ENCODE results near the gene PPHLN1. TPM values are rescaled to one million over a fixed set of nuclear protein-coding genes. Genes with fewer than 3 reads are reported as not detected.

Gene PPHLN1, protein sequence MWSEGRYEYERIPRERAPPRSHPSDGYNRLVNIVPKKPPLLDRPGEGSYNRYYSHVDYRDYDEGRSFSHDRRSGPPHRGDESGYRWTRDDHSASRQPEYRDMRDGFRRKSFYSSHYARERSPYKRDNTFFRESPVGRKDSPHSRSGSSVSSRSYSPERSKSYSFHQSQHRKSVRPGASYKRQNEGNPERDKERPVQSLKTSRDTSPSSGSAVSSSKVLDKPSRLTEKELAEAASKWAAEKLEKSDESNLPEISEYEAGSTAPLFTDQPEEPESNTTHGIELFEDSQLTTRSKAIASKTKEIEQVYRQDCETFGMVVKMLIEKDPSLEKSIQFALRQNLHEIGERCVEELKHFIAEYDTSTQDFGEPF
- 106 and 109 TPM in 2 replicates for total RNA-seq

DNA sequence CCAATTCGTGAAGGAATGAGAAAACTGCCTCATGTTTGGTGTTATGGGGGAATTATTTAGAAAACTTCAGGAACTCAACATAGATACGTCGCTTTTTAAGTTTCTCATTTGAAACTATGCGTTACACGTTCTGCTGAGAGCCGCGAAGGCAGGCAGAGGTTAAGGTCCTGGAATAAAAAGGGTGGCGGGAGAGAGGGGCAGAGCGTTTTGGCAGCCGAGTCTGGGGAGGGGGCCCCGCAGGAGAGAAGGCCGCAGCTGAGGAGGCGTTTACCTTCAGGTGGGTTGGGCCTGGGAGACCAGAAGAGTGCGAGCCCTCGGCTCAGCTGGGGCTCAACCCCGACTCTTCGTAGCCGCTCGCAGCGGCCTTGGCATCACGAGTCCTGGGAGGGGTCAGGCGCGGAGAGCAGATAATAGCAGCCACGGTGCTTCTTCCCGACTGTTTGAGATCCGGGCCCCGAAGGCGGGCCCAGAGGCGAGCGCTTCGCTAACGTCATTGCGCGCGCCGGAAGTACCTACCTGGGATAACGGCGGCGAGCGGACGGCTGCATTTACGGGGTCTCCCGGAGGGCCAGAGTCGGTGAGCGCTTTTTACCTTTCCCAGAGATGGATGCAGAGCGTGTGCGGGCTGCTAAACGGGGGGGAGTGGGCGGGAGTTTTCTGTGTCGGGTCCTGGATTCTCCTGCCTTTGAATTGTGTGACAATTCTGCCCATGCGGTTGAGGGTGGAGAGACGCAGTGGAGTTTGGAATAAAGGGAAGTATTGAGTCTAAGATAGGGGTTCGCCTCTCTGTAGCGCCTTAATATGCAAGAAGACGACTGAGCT is at the start of gene PPHLN1, which contains the start of gene ZCRB1:
PPHLN1 (plus strand) TSS at position 515 of the 822 bp plus-strand sequence. CDS start 9,736 bp downstream, outside the sequence.
ZCRB1 (minus strand) TSS at position 442 of the 822 bp plus-strand sequence. CDS start 1,992 bp downstream, outside the sequence.
- peak; percentile 40 for DNase-seq (ENCODE audit: low read depth)

DNA sequence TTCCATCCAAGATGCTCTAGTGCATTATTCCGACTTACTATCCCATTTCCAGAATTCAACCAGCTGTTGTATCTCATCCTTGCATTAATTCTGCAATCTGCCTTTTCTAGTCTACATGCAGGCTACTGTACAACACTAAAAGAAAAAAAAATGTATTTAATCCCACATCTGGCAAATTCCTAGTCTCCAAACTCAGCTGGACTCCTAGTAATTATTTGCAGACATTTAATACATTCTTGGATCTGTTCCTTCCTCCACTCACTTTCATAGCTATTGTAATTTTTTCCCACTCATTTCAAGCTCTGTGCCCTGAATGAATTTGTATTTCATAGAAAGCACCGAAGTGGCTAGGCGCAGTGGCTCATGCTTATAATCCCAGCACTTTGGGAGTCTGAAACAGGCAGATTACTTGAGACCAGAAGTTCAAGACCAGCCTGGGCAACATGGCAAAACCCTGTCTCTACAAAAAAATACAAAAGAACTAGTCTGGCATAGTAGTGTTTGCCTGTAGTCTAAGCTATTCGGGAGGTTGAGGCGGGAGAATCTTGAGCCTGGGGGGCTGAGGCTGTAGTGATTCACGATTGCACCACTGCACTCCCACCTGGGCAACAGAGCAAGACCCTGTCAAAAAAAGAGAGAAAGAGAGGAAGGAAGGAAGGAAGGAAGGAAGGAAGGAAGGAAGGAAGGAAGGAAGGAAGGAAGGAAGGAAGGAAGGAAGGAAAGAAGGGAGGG is 48.4 kb upstream of the PPHLN1 start:
- no peak for DNase-seq (ENCODE audit: low read depth)

DNA sequence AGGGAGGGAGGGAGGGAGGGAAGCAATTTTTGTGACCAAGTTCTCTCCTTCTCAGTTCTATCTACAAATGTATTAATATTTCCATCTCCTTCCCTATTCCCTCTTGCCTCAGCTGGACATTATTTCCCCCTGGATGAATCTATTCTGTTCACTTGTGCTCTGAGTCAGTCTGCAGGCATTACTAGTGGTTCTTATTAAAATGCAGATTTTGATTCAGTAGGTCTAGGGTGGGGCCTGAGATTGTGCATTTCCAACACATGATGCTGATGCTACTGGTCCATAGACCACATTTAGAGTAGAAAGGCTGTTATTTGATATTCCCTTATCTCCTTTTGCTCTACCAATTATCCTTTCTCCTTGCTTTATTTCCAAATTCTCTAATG is 47.8 kb upstream of the PPHLN1 start:
- no peak for DNase-seq (ENCODE audit: low read depth)

DNA sequence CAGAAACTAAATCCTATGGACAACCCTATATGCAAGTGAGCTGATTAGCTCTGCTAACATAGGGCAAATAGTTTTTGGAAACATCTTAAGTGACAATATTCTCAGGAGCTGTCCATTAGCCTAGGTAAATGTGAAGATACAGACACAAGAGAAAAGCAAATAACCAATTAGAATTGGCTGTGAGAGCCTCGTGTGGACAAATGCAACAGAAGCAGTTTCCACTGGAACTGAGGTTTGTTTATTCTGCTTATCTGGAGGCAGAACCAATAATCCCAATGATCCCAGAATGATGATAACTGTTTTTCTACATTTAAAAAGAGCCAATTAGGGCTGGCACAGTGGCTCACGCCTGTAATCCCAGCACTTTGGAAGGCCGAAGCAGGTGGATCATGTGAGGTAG is 44.7 kb upstream of the PPHLN1 start:
- no peak for DNase-seq (ENCODE audit: low read depth)

DNA sequence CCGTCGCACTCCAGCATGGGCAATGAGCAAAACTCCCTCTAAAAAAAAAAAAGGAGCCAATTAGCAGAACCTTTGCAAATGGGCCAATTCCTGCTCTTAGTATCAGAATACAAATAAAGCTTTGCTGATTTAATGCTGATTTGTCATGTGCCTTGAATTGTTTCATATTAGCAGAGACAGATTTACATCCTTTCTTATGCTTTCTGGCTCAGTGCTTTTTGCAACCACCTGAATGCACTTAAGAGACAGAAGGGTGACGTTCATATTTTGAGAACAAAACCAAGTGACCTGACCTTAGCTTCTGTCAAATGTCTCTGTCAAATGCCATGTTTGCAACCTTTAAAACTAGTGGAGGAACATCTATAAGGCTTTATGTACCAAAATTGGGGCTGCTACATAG is 44.1 kb upstream of the PPHLN1 start:
- no peak for DNase-seq (ENCODE audit: low read depth)

DNA sequence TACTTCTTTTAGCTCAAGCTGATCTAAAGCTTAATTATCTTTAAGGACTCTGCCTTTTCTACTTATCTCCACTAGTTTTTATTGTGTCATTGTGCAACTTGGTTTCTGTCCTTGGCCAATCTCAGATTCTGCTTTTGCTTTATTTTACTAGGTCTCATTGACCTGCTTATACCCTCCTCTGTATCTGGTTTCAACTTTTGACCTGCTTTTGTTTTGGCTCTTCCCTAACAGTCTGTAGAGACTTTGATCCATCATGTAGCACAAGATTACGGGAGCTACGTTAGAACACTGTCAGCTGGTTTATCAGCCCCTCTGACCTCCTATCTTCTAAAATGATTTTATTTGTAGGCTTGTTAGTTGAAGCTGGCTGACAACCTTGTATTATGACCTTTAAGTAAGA is 43.7 kb upstream of the PPHLN1 start:
- no peak for DNase-seq (ENCODE audit: low read depth)

DNA sequence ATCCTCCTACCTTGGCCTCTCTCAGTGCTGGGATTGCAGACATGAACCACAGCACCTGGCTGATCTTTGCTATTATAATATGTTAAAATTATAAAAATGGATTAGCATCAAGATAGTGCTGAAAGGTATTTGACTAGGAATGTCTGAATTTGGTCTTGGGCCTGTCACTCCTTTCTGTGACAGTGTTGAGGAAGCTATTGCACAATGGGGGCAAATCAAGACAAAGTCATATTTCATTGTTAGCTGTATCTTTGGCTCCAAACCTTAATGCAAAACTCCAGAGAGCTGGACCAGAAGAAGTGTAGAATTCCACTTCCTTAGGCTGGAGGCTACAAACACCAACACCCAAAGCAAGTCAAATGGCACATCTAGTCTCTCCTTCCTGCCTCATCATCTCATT is 42.2 kb upstream of the PPHLN1 start:
- no peak for DNase-seq (ENCODE audit: low read depth)

DNA sequence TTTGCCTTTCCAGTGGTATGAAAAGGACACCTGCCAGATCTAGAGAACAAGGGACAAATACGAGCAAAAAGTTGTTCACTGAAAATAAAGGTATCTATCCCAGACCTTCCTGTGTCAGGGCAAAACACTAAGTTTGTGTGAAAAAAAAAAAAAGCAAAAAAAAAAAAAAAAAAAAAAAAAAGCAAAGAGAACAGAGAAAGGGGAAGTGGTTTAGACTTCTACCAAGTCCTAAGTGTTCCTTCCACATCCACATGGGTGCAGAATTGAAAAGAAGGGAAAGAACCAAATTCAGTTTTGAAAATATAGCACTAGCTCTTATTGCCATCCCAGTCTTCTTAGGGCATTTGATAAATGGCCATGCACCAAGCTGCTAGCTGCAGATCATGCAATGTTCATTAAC is 41.8 kb upstream of the PPHLN1 start:
- DNase-seq (ENCODE audit: low read depth): no peak

DNA sequence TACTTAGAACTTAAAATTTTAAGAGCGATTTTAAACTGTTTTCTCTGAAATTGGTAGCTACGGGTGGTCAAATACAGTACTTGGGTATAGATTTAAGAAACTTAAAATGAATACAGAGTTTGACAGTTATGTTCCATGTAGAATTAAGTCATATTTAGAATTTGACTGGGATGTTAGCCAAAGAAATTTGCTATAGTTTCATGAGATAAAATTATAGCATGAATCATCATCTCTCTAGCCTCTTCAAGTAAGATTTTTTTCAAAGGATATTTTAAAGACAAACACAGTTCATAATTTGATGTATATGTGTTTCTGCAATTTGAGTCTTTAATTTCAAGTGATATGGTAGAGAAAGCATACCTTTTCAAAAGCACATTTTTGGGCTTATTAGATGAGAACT is 41.1 kb upstream of the PPHLN1 start:
- DNase-seq (ENCODE audit: low read depth): no peak

DNA sequence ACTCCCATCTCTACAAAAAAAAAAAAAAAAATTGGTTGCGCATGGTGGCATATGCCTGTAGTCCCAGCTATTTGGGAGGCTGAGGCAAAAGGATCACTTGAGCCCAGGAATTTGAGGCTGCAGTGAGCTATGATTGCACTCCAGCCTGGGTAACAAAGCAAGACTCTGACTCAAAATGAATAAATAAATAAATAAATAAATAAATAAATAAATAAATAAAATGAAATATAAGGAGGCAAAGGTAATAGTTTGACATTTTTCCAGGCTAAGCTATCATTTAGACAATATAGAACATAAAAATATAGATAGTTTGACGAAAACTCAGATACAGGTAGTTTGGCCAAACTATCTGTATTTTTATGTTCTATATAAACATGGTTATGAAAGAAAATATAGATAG is 40.5 kb upstream of the PPHLN1 start:
- DNase-seq (ENCODE audit: low read depth): no peak

DNA sequence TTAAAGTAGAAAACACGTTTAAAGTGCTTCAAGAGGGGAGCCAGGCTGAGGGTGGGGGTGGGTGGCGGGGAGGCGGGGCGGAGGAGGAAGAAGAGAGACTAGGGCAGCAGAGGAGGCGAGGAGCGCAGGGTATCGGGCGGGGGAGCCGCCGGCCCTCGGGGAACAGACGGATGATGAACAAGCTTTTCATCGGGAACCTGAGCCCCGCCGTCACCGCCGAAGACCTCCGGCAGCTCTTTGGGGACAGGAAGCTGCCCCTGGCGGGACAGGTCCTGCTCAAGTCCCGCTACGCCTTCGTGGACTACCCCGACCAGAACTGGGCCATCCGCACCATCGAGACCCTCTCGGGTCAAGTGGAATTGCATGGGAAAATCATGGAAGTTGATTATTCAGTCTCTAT is 39.2 kb upstream of the PPHLN1 start:
- DNase-seq (ENCODE audit: low read depth): no peak

DNA sequence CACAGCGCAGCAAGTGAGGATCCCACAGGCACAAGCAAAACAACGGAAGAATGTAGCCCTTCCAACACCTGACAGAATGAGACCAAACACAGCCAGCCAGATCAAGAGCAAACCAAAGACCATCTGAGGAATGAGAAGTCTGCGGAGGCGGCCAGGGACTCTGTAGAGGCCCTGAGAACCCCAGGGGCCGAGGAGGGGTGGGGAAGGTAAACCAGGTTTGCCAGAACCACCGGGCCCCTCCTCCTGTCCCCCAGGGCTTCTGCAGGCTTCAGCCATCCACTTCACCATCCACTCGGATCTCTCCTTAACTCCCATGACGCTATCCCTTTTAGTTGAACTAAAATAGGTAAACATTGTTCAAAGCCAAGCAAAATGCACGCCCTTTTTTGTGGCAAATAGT is 37.4 kb upstream of the PPHLN1 start:
- no peak for DNase-seq (ENCODE audit: low read depth)

DNA sequence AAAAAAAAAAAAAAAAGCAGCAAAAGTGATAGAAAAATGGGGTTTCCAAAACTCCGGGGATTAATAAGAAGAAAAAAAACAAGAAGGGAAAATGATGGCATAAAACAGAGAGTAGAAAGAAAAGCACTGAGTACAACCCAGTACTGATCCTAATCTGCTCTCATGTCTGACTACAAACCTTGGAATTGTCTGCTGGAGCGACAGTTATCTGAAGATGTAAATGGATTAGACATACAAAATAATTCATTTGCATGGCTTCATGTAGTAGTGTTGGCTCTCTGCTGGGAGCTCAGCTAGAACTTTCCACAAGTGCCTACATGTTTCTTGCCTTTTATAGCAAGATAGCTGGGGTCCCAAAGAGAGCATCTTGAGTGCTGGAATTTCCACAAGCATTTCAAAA is 34.3 kb upstream of the PPHLN1 start:
- DNase-seq (ENCODE audit: low read depth): no peak

DNA sequence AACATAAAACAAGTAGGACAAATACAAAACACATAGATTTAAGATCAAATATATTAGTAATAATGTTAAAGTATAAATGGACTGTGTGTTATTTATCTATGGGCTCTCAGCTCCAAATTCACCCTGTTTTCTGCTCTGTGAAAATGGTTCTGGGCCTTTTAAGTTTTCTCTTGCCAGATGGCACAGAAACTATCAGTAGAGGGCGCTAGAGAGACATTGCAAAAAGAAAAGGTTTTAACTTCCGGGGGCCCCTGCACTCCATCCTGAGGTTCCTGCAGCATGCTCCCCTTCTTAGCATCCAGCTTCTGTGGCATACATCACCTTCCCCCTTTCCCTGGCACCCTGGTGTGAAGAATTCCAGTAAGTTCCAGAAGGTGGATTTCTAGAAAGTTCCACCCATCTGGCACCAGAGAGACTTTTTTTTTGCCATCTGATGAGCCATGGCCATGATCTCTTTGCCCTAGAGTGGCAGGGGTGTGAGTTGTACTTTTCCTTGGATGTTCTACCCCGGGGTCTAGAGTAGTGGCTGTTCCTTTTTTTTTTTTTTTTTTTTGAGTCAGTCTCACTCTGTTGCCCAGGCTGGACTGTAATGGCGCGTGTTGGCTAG is 29.4 kb upstream of the PPHLN1 start:
- DNase-seq (ENCODE audit: low read depth): peak; percentile 5

DNA sequence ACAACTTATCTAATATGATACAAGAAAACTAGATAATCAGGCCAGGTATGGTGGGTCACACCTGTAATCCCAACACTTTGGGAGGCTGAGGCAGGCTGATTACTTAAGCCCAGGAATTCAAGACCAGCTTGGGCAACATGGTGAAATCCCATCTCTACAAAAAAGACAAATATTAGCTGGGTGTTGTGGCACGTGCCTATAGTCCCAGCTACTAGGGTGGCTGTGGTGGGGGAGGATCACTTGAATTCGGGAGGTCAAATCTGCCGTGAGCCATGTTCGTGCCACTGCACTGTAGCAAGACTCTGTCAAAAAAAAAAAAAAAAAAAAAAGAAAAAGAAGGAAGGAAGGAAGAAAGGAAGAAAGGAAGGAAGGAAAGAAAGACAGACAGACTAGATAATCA is 27.1 kb upstream of the PPHLN1 start:
- DNase-seq (ENCODE audit: low read depth): no peak

DNA sequence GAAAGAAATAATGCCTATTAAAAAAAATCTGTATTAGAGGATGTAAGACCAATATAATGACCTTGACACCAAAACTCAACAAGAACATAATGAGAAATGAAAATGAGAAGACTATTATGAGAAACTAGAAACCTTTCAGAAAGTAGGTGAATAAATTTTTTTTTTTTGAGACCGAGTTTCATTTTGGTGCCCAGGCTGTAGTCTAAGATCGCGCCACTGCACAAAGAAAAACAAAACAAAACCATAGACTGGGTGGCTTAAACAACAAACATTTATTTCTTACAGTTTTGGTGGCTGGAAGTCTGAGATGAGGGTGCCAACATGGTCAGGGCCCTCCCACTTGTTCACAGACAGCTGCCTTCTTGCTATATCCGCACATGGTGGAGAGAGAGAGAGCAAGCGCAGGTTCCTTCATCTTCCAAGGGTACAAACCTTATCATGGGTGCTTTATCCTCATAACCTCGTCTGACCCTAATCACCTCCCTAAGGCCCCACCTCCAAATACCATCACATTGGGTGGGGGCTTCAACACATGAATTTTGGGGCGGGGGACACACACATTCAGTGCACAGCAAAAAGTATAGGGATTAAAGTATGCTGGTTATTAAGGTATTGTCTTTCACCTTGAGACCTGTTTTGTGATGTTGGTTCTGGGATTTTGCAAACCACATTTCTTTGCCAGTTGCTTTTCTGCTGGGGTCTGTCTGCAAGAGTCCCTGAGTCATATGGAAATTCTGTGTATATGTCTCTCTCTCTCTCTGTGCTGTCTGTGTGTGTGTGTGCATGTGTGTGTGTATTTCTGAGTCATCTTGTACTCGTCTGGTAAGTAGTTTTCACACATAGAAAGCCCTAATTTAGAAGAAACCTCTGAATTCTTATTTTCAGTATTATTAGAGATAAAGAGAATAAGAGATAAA is 26.3 kb upstream of the PPHLN1 start:
- peak; percentile 52 for DNase-seq (ENCODE audit: low read depth)

DNA sequence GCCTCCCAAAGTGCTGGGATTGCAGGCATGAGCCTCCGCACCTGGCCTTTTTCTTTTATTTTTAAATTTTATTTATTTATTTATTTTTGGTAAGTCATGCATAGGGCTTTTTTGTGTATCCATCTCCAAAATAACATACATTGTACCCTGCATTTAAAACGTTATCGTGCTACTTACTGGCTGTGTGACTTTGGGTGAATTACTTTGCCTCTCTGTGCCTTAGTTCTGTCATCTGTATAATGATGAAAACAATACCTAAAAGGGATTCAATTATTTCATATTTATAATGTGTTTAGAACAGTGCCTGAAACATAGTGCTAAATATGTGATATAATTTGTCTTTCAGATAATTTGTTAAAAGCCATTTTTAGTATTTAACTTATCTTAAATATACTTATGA is 19.7 kb upstream of the PPHLN1 start:
- no peak for DNase-seq (ENCODE audit: low read depth)

DNA sequence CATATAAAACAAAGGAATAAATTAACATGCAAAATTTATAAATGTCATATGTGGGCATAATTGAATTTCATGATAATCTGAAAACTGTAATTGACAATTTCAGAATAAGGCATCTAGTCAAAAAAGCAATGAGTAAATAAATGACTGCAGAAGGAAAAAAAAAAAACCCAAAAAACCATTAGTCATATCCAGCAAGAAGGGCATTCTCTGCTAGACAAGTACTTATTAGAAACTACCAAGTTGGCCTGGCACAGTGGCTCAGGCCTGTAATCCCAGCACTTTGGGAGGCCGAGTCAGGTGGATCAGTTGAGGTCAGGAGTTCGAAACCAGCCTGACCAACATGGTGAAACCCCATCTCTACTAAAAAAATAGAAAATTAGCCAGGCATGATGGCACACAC is 17.6 kb upstream of the PPHLN1 start:
- DNase-seq (ENCODE audit: low read depth): no peak

DNA sequence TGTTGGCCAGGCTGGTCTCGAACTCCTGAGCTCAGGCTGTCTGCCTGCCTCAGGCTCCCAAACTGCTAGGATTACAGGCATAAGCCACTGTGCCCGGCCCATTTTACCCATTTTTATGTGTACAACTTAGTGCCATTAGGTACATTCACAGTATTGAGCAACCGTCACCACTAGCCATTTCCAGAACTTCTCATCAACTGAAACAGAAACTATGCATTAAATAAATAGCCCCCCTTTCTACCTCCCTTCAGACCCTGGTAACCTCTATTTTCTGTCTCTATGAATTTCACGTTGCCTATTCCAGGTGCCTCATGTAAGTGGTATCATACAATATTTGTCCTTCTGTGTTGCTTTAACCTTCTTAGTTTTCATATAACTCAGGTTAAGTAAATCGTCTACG is 16.0 kb upstream of the PPHLN1 start:
- DNase-seq (ENCODE audit: low read depth): no peak

DNA sequence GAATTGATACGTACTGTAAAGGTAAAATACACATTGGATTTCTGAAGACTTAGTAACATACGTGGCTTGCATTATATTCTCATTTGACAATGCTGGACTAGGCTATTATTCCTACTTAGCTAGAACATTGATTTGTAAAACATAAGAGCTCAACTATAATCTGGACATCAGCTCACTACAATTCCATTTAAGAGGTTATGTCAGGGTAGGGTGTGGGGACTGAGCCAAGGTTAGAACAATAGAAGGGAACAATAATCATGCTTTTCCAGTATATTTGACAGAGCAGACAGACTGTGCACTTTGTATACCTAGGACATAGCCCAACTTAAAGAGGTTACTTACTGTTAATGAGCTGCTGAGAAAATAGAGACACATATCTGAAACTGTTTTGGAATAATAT is 10.9 kb upstream of the PPHLN1 start:
- DNase-seq (ENCODE audit: low read depth): no peak

DNA sequence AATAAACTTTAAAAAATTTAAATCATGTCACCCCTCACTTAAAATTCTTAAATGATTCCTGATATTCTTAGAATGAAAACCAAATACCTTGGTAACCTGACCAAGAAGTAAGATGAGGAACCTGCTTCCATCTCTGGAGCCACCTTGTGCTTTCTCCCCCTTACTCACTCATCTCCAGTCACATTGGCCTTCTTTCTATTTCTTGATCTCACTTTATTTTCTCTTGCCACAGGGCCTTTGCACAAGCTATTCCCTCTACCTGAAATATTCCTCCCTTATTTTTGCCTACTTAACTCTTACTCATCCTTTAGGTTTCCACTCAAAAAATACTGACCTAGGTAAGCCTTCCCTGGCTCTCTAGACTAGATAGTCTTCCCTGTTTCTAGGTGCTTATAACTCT is 5.2 kb upstream of the PPHLN1 start:
- no peak for DNase-seq (ENCODE audit: low read depth)
